ENCODE measurements around the gene TRAK2.

- TF ChIP-seq POLR2A (IDR thresholded peaks at IDR 0.05; ENCODE audit: low read length): no peak
- TF ChIP-seq GATA1 (IDR thresholded peaks at IDR 0.05; ENCODE audit: low read depth, low read length): no peak
Measured at GRCh38 chr2:201401815-201402214, 49.4 kb downstream of the TRAK2 start.

Measured in erythroblast (primary cell).